SK-N-SH treated with all-trans-retinoic acid at 6 μM for 48 hours (cell line): ENCODE data around the gene SYNDIG1.

Experiments
- ATAC-seq: fragments of 200-7000 bp; cut with Tn5 transposase; 3 replicates; pipeline ENCODE4 v1.9.1; 2020; ENCODE audit warnings: mild to moderate bottlenecking, moderate library complexity
- CREB5 ChIP-seq: fragments of 250-450 bp; sonication (Bioruptor Pico); IDR thresholded peaks from 2 replicates; pipeline ENCODE4 v1.5.1; 2020; ENCODE audit warnings: low read depth, mild to moderate bottlenecking, moderate library complexity
- CSDC2 ChIP-seq: fragments of 250-450 bp; sonication (Bioruptor Pico); IDR thresholded peaks from 2 replicates; pipeline ENCODE4 v1.5.0; 2020; ENCODE audit warnings: mild to moderate bottlenecking, moderate library complexity
- CSRNP3 ChIP-seq: fragments of 250-450 bp; sonication (Bioruptor Pico); IDR thresholded peaks from 2 replicates; pipeline ENCODE4 v1.5.1; 2021; ENCODE audit warnings: mild to moderate bottlenecking, moderate library complexity
- GLIS3 ChIP-seq: fragments of 250-450 bp; sonication (Bioruptor Pico); IDR thresholded peaks from 2 replicates; pipeline ENCODE4 v1.5.0; 2020; ENCODE audit warnings: mild to moderate bottlenecking, moderate library complexity
- ISL1 ChIP-seq: fragments of 250-450 bp; sonication (Bioruptor Pico); IDR thresholded peaks from 2 replicates; pipeline ENCODE4 v2.1.2; 2022; ENCODE audit warnings: mild to moderate bottlenecking, moderate library complexity
- OSR1 ChIP-seq: fragments of 250-450 bp; sonication (Bioruptor Pico); IDR thresholded peaks from 2 replicates; pipeline ENCODE4 v1.8.0; 2022; ENCODE audit warnings: moderate library complexity, mild to moderate bottlenecking, inconsistent platforms
- POU6F1 ChIP-seq: fragments of 250-450 bp; sonication (Bioruptor Pico); IDR thresholded peaks from 2 replicates; pipeline ENCODE4 v1.8.0; 2021; ENCODE audit warnings: low read depth, mild to moderate bottlenecking, moderate library complexity, borderline replicate concordance
- PPARA ChIP-seq: fragments of 250-450 bp; sonication (Bioruptor Pico); IDR thresholded peaks from 2 replicates; pipeline ENCODE4 v1.5.0; 2020; ENCODE audit warnings: mild to moderate bottlenecking, borderline replicate concordance
- RARB ChIP-seq: fragments of 250-450 bp; sonication (Bioruptor Pico); IDR thresholded peaks from 2 replicates; pipeline ENCODE4 v1.8.0; 2021; ENCODE audit warnings: mild to moderate bottlenecking, moderate library complexity
- SNAI2 ChIP-seq: fragments of 250-450 bp; sonication (Bioruptor Pico); IDR thresholded peaks from 2 replicates; pipeline ENCODE4 v1.5.0; 2020; ENCODE audit warnings: mild to moderate bottlenecking, moderate library complexity
- TCF4 ChIP-seq: fragments of 250-450 bp; sonication (Bioruptor Pico); IDR thresholded peaks from 2 replicates; pipeline ENCODE4 v1.8.0; 2021; ENCODE audit warnings: mild to moderate bottlenecking, moderate library complexity, borderline replicate concordance
- TOX ChIP-seq: fragments of 250-450 bp; sonication (Bioruptor Pico); IDR thresholded peaks from 2 replicates; pipeline ENCODE4 v1.8.0; 2021; ENCODE audit warnings: mild to moderate bottlenecking, moderate library complexity, borderline replicate concordance
- TSHZ2 ChIP-seq: fragments of 250-450 bp; sonication (Bioruptor Pico); IDR thresholded peaks from 2 replicates; pipeline ENCODE4 v1.5.0; 2020; ENCODE audit warnings: mild to moderate bottlenecking, moderate library complexity
- ZFP3 ChIP-seq: fragments of 250-450 bp; sonication (Bioruptor Pico); IDR thresholded peaks from 2 replicates; pipeline ENCODE4 v1.5.0; 2020; ENCODE audit warnings: mild to moderate bottlenecking, moderate library complexity
- ZNF565 ChIP-seq: fragments of 450-650 bp; formaldehyde crosslinking; conservative IDR thresholded peaks from 2 replicates; pipeline ENCODE4 v1.5.0; 2020; ENCODE audit warnings: low read depth, mild to moderate bottlenecking, moderate library complexity
- ZNF8 ChIP-seq: fragments of 450-650 bp; formaldehyde crosslinking; IDR thresholded peaks from 2 replicates; pipeline ENCODE4 v1.5.0; 2020; ENCODE audit warnings: mild to moderate bottlenecking, moderate library complexity

The SYNDIG1 gene

GRCh38 chr20:24616258-24617079 is 147.0 kb downstream of the SYNDIG1 start:
- no peak for ATAC-seq
- TF ChIP-seq OSR1 (CRISPR knock-in tag) (no peak), CREB5 (CRISPR knock-in tag) (no peak), ZNF8 (CRISPR knock-in tag) (no peak), SNAI2 (CRISPR knock-in tag) (no peak), POU6F1 (CRISPR knock-in tag) (no peak), RARB (no peak), TCF4 (CRISPR knock-in tag) (no peak), ISL1 (CRISPR knock-in tag) (no peak), ZNF565 (CRISPR knock-in tag) (no peak)
- TF ChIP-seq, all 23 proteins: peak for 0

GRCh38 chr20:24617080-24617432 is 147.6 kb downstream of the SYNDIG1 start:
- TF ChIP-seq POU6F1 (CRISPR knock-in tag) (no peak), TOX (no peak), SNAI2 (CRISPR knock-in tag) (no peak), TSHZ2 (CRISPR knock-in tag) (no peak)
- no peak for ATAC-seq

- no peak for ATAC-seq
- TF ChIP-seq CSDC2 (no peak), ZNF565 (CRISPR knock-in tag) (no peak), GLIS3 (CRISPR knock-in tag) (no peak), ZFP3 (no peak), TSHZ2 (CRISPR knock-in tag) (no peak), CREB5 (CRISPR knock-in tag) (no peak), TOX (no peak), ZNF8 (CRISPR knock-in tag) (no peak), POU6F1 (CRISPR knock-in tag) (no peak), PPARA (CRISPR knock-in tag) (no peak), ISL1 (CRISPR knock-in tag) (no peak), CSRNP3 (CRISPR knock-in tag) (no peak), RARB (no peak), TCF4 (CRISPR knock-in tag) (no peak), SNAI2 (CRISPR knock-in tag) (no peak)
These were observed 148.5 kb downstream of the SYNDIG1 start for GRCh38 chr20:24617757-24618450.
